A673 (cell line): ENCODE data around the gene UNG.

Experiments used
- CTCF ChIP-seq: fragments of 300-800, 200-600 bp; sonication (generic); conservative IDR thresholded peaks from 2 replicates; pipeline ENCODE4 v1.5.1; 2017; ENCODE audit warnings: low read depth, mild to moderate bottlenecking, antibody characterized with exemption, low read length, moderate library complexity, mixed read lengths
- EZH2 ChIP-seq: fragments of 200-600 bp; sonication (generic); IDR thresholded peaks from 2 replicates; pipeline ENCODE4 v1.6.1; 2017; ENCODE audit warnings: borderline replicate concordance, low read depth, mild to moderate bottlenecking, mixed read lengths, antibody characterized with exemption, low read length; ENCODE audit not compliant: poor library complexity, severe bottlenecking

GRCh38 chr12:109154451-109155438 is 57.3 kb downstream of the UNG start:
- TF ChIP-seq CTCF = no peak
- TF ChIP-seq EZH2 = no peak
